ENCODE data around the gene XRCC1. TPM values are rescaled to one million over a fixed set of nuclear protein-coding genes. Genes with fewer than 3 reads are reported as not detected.

The XRCC1 gene
- total RNA-seq, 1 donor from 2014 or later, result 14.6 TPM

GRCh38 chr19:43498233-43498842, 77.0 kb downstream of the XRCC1 start:
- no peak overlapping the region for H3K9ac ChIP-seq (ENCODE audit: low read length)
- no peak for TF ChIP-seq EZH2 (IDR thresholded peaks at IDR 0.05; ENCODE audit: insufficient read depth, low read length)
- TF ChIP-seq, protein P1, sequence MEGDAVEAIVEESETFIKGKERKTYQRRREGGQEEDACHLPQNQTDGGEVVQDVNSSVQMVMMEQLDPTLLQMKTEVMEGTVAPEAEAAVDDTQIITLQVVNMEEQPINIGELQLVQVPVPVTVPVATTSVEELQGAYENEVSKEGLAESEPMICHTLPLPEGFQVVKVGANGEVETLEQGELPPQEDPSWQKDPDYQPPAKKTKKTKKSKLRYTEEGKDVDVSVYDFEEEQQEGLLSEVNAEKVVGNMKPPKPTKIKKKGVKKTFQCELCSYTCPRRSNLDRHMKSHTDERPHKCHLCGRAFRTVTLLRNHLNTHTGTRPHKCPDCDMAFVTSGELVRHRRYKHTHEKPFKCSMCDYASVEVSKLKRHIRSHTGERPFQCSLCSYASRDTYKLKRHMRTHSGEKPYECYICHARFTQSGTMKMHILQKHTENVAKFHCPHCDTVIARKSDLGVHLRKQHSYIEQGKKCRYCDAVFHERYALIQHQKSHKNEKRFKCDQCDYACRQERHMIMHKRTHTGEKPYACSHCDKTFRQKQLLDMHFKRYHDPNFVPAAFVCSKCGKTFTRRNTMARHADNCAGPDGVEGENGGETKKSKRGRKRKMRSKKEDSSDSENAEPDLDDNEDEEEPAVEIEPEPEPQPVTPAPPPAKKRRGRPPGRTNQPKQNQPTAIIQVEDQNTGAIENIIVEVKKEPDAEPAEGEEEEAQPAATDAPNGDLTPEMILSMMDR (IDR thresholded peaks at IDR 0.05; ENCODE audit: insufficient read depth, low read depth, low read length), result no peak
- peaks cover under 1% of the 10 kb centered on the region for H3K4me1 ChIP-seq (ENCODE audit: insufficient read depth, low read length)
- H3K9me3 ChIP-seq (ENCODE audit: insufficient read depth, low read depth, low read length), result no peaks in the 10 kb centered on the region
- peaks cover 11% of the 10 kb centered on the region for H3K27me3 Mint-ChIP-seq (ENCODE audit: low read depth, unreplicated experiment)
- H3K36me3 ChIP-seq (ENCODE audit: insufficient read depth, low read length), result no peaks in the 10 kb centered on the region
- H3K27me3 ChIP-seq (ENCODE audit: insufficient read depth, low read length), result no peaks in the 10 kb centered on the region
- no peak overlapping the region for H3K4me3 Mint-ChIP-seq (ENCODE audit: unreplicated experiment)
- no peak overlapping the region for H3K4me3 ChIP-seq (ENCODE audit: insufficient read depth, low read depth, low read length)
- no peak for FAIRE-seq
- peaks cover 5% of the 10 kb centered on the region for H3K4me1 Mint-ChIP-seq (ENCODE audit: low read depth, unreplicated experiment)
- peaks cover 18% of the 10 kb centered on the region for H3K36me3 Mint-ChIP-seq (ENCODE audit: low read depth, unreplicated experiment)
- H3K9me3 Mint-ChIP-seq (ENCODE audit: unreplicated experiment), result no peaks in the 10 kb centered on the region
- no peak overlapping the region for H2AFZ ChIP-seq (ENCODE audit: low read depth, low read length)
- no peak overlapping the region for H3K27ac Mint-ChIP-seq (ENCODE audit: unreplicated experiment)
- no peaks in the 10 kb centered on the region for H3K79me2 ChIP-seq (ENCODE audit: insufficient read depth, low read length)
- H3K4me2 ChIP-seq (ENCODE audit: low read length), result no peak overlapping the region
- peaks cover 3% of the 10 kb centered on the region for H4K20me1 ChIP-seq (ENCODE audit: insufficient read depth, low read length)
- H3K27ac ChIP-seq (ENCODE audit: low read depth, low read length), result no peak overlapping the region
- DNase-seq (ENCODE audit: low read depth), result no peak

- Histone ChIP-seq H3K4me3 (ENCODE audit: insufficient read depth, low read depth, low read length) (no peak overlapping the region), H3K27me3 (ENCODE audit: insufficient read depth, low read length) (no peaks in the 10 kb centered on the region), H4K20me1 (ENCODE audit: insufficient read depth, low read length) (no peaks in the 10 kb centered on the region), H3K9ac (ENCODE audit: low read length) (no peak overlapping the region), H3K9me3 (ENCODE audit: insufficient read depth, low read depth, low read length) (no peaks in the 10 kb centered on the region), H3K79me2 (ENCODE audit: insufficient read depth, low read length) (no peaks in the 10 kb centered on the region), H2AFZ (ENCODE audit: low read depth, low read length) (no peak overlapping the region), H3K4me1 (ENCODE audit: insufficient read depth, low read length) (no peaks in the 10 kb centered on the region), H3K27ac (ENCODE audit: low read depth, low read length) (no peak overlapping the region), H3K4me2 (ENCODE audit: low read length) (no peak overlapping the region), H3K36me3 (ENCODE audit: insufficient read depth, low read length) (no peaks in the 10 kb centered on the region)
- no peak overlapping the region for H3K27ac Mint-ChIP-seq (ENCODE audit: unreplicated experiment)
- peaks cover 14% of the 10 kb centered on the region for H3K36me3 Mint-ChIP-seq (ENCODE audit: low read depth, unreplicated experiment)
- FAIRE-seq (no peak), DNase-seq (ENCODE audit: low read depth) (no peak)
- TF ChIP-seq, protein P1 (IDR thresholded peaks at IDR 0.05; ENCODE audit: insufficient read depth, low read depth, low read length), result no peak
- no peak for TF ChIP-seq EZH2 (IDR thresholded peaks at IDR 0.05; ENCODE audit: insufficient read depth, low read length)
- H3K9me3 Mint-ChIP-seq (ENCODE audit: unreplicated experiment), result no peaks in the 10 kb centered on the region
- H3K27me3 Mint-ChIP-seq (ENCODE audit: low read depth, unreplicated experiment), result peaks cover 3% of the 10 kb centered on the region
- no peak overlapping the region for H3K4me3 Mint-ChIP-seq (ENCODE audit: unreplicated experiment)
- H3K4me1 Mint-ChIP-seq (ENCODE audit: low read depth, unreplicated experiment), result no peaks in the 10 kb centered on the region
These were observed 78.4 kb downstream of the XRCC1 start for GRCh38 chr19:43496960-43497359.

DNA sequence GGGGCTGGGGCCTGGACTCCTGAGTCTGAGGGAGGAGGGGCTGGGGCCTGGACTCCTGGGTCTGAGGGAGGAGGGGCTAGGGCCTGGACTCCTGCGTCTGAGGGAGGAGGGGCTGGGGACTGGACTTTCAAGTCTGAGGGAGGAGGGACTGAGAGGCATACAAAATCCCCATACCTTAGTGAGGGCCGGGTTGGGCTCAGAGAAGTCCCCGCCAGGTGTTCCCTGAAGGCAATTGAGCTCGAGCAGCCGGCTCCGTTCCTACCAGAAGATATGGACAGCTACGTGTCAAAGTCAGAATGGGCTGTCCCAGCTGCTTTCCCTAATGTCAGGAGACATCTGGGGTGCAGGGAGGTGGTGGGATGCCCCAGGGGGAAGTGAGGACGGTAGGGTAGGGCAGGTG, 80.2 kb downstream of the XRCC1 start:
- H3K4me3 Mint-ChIP-seq (ENCODE audit: unreplicated experiment), result no peak overlapping the region
- peaks cover 12% of the 10 kb centered on the region for H3K36me3 Mint-ChIP-seq (ENCODE audit: low read depth, unreplicated experiment)
- no peak overlapping the region for H3K4me2 ChIP-seq (ENCODE audit: low read length)
- no peak overlapping the region for H3K27ac Mint-ChIP-seq (ENCODE audit: unreplicated experiment)
- H3K27me3 Mint-ChIP-seq (ENCODE audit: low read depth, unreplicated experiment), result peaks cover 1% of the 10 kb centered on the region
- H4K20me1 ChIP-seq (ENCODE audit: insufficient read depth, low read length), result no peaks in the 10 kb centered on the region
- no peaks in the 10 kb centered on the region for H3K79me2 ChIP-seq (ENCODE audit: insufficient read depth, low read length)
- TF ChIP-seq EZH2 (IDR thresholded peaks at IDR 0.05; ENCODE audit: insufficient read depth, low read length), result no peak
- TF ChIP-seq, protein P1 (IDR thresholded peaks at IDR 0.05; ENCODE audit: insufficient read depth, low read depth, low read length), result no peak
- no peak overlapping the region for H3K9ac ChIP-seq (ENCODE audit: low read length)
- DNase-seq (ENCODE audit: low read depth), result no peak
- H3K9me3 Mint-ChIP-seq (ENCODE audit: unreplicated experiment), result no peaks in the 10 kb centered on the region
- H3K27ac ChIP-seq (ENCODE audit: low read depth, low read length), result no peak overlapping the region
- no peak overlapping the region for H2AFZ ChIP-seq (ENCODE audit: low read depth, low read length)
- no peaks in the 10 kb centered on the region for H3K27me3 ChIP-seq (ENCODE audit: insufficient read depth, low read length)
- H3K4me1 Mint-ChIP-seq (ENCODE audit: low read depth, unreplicated experiment), result no peaks in the 10 kb centered on the region
- H3K4me1 ChIP-seq (ENCODE audit: insufficient read depth, low read length), result no peaks in the 10 kb centered on the region
- H3K9me3 ChIP-seq (ENCODE audit: insufficient read depth, low read depth, low read length), result no peaks in the 10 kb centered on the region
- no peak for FAIRE-seq
- H3K4me3 ChIP-seq (ENCODE audit: insufficient read depth, low read depth, low read length), result no peak overlapping the region
- no peaks in the 10 kb centered on the region for H3K36me3 ChIP-seq (ENCODE audit: insufficient read depth, low read length)
